Measurements from ENCODE around the gene NUP210L.
A peak's percentile ranks its signal among the peaks of the same experiment; 100 is the strongest.

DNA sequence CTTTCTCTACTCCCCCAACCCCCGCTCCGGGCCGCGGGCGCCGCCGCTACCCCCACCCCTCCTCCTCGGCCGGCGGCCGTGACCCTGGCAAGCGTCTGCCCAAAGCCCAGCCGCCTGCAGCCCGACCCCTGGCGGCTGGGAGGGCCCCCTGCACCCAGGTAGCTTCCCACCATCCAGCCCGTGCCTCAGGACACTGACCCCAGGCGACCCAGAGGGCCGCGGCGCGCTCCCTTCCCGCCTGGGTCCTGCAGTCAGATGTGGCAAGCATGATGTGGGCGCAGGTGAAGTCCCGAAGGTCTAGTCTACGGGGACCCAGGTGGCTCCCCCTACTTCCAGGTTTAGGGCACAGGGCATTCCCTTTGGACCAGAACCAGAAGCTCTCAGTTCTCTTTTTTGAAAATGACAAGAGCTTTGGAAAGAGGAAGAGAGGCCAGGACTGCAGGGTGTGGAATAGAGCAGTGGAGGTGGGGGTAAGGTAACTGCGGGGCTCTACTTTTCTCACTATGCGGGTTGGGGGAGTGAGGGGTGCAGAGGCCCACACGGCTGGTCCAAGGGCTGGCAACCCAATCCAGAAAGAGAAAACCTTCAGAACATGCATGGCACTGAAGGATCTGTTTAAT is 208.1 kb downstream of the NUP210L start, which contains the start of gene DENND4B:
- TF ChIP-seq, protein P1, sequence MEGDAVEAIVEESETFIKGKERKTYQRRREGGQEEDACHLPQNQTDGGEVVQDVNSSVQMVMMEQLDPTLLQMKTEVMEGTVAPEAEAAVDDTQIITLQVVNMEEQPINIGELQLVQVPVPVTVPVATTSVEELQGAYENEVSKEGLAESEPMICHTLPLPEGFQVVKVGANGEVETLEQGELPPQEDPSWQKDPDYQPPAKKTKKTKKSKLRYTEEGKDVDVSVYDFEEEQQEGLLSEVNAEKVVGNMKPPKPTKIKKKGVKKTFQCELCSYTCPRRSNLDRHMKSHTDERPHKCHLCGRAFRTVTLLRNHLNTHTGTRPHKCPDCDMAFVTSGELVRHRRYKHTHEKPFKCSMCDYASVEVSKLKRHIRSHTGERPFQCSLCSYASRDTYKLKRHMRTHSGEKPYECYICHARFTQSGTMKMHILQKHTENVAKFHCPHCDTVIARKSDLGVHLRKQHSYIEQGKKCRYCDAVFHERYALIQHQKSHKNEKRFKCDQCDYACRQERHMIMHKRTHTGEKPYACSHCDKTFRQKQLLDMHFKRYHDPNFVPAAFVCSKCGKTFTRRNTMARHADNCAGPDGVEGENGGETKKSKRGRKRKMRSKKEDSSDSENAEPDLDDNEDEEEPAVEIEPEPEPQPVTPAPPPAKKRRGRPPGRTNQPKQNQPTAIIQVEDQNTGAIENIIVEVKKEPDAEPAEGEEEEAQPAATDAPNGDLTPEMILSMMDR (conservative IDR thresholded peaks at IDR 0.05; ENCODE audit: low read depth in 2 of 2), result peak; percentile 69 to 91
- no peak for TF ChIP-seq EZH2phosphoT487 (IDR thresholded peaks at IDR 0.05; ENCODE audit: unreplicated experiment)
- peak; percentile 52 for TF ChIP-seq POLR2AphosphoS5 (IDR thresholded peaks at IDR 0.05; ENCODE audit: low read depth)
- TF ChIP-seq JUNB (IDR thresholded peaks at IDR 0.05; ENCODE audit: unreplicated experiment), result no peak
